PC-9 (cell line): ENCODE results near the gene DCAF12.

Experiments
- CTCF ChIP-seq: fragments of 200-600 bp; sonication (generic); conservative IDR thresholded peaks from 2 replicates; pipeline ENCODE4 v1.6.1; 2017; ENCODE audit warnings: mixed run types, antibody characterized with exemption, mild to moderate bottlenecking, moderate library complexity
- EZH2 ChIP-seq: fragments of 200-600 bp; sonication (generic); IDR thresholded peaks from 2 replicates; pipeline ENCODE4 v1.8.0; 2017; ENCODE audit warnings: antibody characterized with exemption, low read depth

GRCh38 chr9:34140853-34141252, 14.4 kb upstream of the DCAF12 start:
- no peak for TF ChIP-seq EZH2
- TF ChIP-seq CTCF, result no peak
